Measurements from ENCODE around the gene ITM2B. TPM values are rescaled to one million over a fixed set of nuclear protein-coding genes. Genes with fewer than 3 reads are reported as not detected.

ITM2B gene
- total and polyA plus RNA-seq, 12 donors = 229 to 1,235 (median 697) TPM

GRCh38 chr13:48264058-48264457 lies 31.1 kb downstream of the ITM2B start:
- intact Hi-C loops (cut with DNase I) = no loop called here
- H3K27ac ChIP-seq = no peak overlapping the region
- H3K9me3 ChIP-seq (replicated peaks in 1 of 3) = no peaks in the 10 kb centered on the region
- no peaks in the 10 kb centered on the region for H3K27me3 ChIP-seq
- H3K36me3 ChIP-seq (replicated peaks in 1 of 2) = peaks cover 0 to 48% of the 10 kb centered on the region in 2 donors
- 87 to 91% (median 90%) methylated on average over 2 of the region's 2 CpGs for WGBS, 4 donors
- no peak for DNase-seq
- TF ChIP-seq POLR2A (IDR thresholded peaks at IDR 0.05) (no peak), CTCF (IDR thresholded peaks at IDR 0.05) (no peak)
- no peak overlapping the region for H3K4me3 ChIP-seq
- peaks cover 0 to 4% of the 10 kb centered on the region in 2 donors for H3K4me1 ChIP-seq (replicated peaks in 1 of 2)

DNA sequence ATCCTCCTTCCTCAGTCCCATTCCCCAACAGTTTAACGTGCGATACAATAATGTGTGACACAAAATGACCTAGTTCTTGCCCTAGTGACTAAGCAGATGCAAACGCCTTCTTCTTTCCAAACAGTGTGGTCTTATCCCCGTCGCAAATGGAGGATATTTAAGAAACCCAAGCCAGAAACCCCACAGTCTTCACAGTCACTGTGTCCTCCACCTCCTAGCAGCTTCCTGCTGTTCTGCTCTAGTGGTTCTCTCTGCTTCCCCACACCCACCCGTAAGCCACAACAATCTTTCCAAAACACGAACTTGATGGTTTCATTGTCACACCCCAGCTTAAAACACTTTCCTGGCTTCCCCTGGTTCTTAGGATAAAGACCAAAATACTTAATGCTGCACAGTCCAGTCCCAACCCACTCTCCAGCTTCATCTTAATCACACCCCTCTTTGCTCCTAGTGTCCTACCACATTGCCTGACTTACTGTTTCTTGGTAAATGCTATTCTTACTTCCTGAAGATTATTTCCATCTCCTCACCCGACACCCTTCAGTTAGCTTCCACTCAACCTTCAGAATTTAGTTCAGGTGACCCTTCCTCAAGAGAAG lies 32.3 kb downstream of the ITM2B start:
- Histone ChIP-seq H3K36me3 (replicated peaks in 1 of 2) (peaks cover 0 to 35% of the 10 kb centered on the region in 2 donors), H3K27me3 (no peaks in the 10 kb centered on the region), H3K9me3 (replicated peaks in 1 of 3) (no peaks in the 10 kb centered on the region), H3K4me3 (no peak overlapping the region), H3K27ac (no peak overlapping the region), H3K4me1 (replicated peaks in 1 of 2) (no peaks in the 10 kb centered on the region)
- intact Hi-C loops (cut with DNase I) = no loop called here
- 78 to 88% (median 85%) methylated on average over 8 of the region's 8 CpGs for WGBS, 4 donors
- TF ChIP-seq CTCF (IDR thresholded peaks at IDR 0.05) = no peak
- TF ChIP-seq POLR2A (IDR thresholded peaks at IDR 0.05) = no peak
- DNase-seq = no peak

DNA sequence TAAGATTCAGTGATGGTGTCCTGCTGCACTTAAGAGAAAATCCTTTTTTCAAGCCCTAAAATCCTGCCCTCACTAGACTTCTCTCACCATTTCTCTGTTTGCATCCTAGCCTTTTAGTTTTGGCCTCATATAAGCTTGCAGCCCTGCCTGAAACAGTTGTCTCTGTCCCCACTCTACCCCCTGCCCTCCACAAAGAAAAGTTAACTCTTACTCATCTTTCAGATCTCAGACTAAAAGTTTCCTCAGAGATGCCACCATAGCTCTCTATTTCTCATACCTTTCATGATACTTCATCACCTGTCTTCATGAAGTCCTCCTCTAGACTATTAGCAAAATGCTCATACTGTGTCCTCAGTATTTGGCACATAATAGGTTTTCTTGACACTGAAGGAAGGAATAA lies 33.1 kb downstream of the ITM2B start:
- no peak for DNase-seq
- H3K27ac ChIP-seq = no peak overlapping the region
- intact Hi-C loops (cut with DNase I) = no loop called here
- peaks cover 0 to 27% of the 10 kb centered on the region in 2 donors for H3K36me3 ChIP-seq (replicated peaks in 1 of 2)
- no peaks in the 10 kb centered on the region for H3K27me3 ChIP-seq
- no peaks in the 10 kb centered on the region for H3K9me3 ChIP-seq (replicated peaks in 1 of 3)
- no peaks in the 10 kb centered on the region for H3K4me1 ChIP-seq (replicated peaks in 1 of 2)
- no peak overlapping the region for H3K4me3 ChIP-seq
- TF ChIP-seq CTCF (IDR thresholded peaks at IDR 0.05) = no peak
- no peak for TF ChIP-seq POLR2A (IDR thresholded peaks at IDR 0.05)

GRCh38 chr13:48266701-48267639 lies 34.0 kb downstream of the ITM2B start:
- no peak for DNase-seq
- H3K27me3 ChIP-seq = no peaks in the 10 kb centered on the region
- no peak overlapping the region for H3K4me3 ChIP-seq
- no peaks in the 10 kb centered on the region for H3K4me1 ChIP-seq (replicated peaks in 1 of 2)
- intact Hi-C loops (cut with DNase I) = no loop called here
- peaks cover 0 to 19% of the 10 kb centered on the region in 2 donors for H3K36me3 ChIP-seq (replicated peaks in 1 of 2)
- no peak for TF ChIP-seq CTCF (IDR thresholded peaks at IDR 0.05)
- no peak for TF ChIP-seq POLR2A (IDR thresholded peaks at IDR 0.05)
- no peak overlapping the region for H3K27ac ChIP-seq
- H3K9me3 ChIP-seq (replicated peaks in 1 of 3) = no peaks in the 10 kb centered on the region
- whole genome bisulfite sequencing, 4 donors = 83 to 94% (median 90%) methylated on average over 2 of the region's 2 CpGs

Measured in adrenal gland (tissue), 12 donors.